ENCODE measurements around the gene TAP2.

Gene TAP2

DNA sequence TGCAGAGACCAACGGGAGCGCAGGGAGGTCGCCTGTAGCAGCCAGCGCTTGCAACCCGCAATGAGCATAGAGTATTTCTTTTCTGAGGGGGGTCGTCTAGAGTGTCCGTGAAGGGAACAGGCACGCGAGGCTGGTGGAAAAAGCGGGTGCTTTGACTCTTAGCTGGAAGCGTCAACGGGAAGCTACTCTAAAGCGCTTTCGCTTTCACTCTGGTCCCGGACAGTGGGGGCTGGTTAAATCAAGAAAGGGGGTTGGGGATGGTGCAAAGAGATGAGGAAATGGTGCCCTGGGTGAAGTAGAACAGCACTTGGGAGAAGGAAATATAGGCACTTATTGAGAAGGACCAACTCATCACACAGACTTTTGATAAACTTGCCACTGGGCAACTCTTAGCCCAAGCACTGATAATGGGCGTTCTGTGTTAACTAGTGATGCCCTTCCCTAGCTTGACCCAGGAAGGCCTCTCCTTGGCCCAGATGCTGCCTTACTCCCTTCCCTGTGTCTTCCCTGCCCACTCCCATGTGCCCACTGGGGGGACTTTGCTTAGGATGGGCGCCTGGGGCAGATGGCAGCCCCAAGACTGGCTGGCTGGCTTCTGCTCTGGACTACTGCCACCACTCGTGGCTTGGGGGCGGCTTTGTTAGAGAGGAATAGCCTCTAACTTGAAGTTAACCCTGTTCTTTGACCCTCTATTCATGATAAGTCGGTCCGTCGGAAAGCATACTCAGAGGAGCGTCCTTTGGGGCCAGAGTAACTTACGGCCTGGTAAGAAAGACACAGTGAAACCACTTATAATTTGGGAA, 16.0 kb upstream of the TAP2 start:
- DNase-seq (ENCODE audit: low read depth in 2 of 2) = peak; percentile 59 to 72

DNA sequence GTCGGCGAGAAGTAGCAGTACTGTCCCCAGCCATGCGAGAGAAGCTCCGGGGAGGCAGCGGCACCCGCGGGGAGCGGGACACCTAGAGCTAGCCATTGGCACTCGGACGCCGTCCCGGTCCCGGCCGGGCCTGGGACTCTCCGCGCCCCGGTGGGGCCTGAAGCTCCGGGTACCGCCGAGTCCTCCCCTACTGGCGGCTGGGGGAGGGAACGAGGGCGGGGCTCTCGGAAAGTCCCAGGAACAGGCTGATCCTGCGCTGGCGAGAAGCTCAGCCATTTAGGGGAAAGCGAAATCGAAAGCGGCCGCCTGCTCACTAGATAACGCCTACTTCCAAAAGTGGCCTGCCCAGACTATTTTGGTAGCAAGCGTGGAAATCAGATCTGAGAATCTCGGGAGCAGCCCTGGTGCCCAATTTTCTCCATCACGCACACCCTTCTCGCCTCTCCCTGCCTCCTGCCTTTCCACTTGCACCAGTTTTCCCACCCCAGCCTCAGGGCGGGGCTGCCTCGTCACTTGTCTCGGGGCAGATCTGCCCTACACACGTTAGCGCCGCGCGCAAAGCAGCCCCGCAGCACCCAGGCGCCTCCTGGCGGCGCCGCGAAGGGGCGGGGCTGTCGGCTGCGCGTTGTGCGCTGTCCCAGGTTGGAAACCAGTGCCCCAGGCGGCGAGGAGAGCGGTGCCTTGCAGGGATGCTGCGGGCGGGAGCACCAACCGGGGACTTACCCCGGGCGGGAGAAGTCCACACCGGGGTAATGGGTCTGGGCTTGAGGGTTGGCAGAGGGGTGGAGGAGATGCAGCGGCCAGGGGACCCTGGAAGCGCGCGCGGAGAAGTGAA, 15.2 kb upstream of the TAP2 start, which contains the start of the genes PSMB9 and TAP1:
Gene PSMB9 (plus strand): TSS at position 652 of the 835 bp plus-strand sequence. CDS start 38 bp downstream, at position 690.
Gene TAP1 (minus strand): TSS at position 164 of the 835 bp plus-strand sequence. CDS start 68 bp downstream, at position 96.
- DNase-seq (ENCODE audit: low read depth in 2 of 2) = peak; percentile 97

DNA sequence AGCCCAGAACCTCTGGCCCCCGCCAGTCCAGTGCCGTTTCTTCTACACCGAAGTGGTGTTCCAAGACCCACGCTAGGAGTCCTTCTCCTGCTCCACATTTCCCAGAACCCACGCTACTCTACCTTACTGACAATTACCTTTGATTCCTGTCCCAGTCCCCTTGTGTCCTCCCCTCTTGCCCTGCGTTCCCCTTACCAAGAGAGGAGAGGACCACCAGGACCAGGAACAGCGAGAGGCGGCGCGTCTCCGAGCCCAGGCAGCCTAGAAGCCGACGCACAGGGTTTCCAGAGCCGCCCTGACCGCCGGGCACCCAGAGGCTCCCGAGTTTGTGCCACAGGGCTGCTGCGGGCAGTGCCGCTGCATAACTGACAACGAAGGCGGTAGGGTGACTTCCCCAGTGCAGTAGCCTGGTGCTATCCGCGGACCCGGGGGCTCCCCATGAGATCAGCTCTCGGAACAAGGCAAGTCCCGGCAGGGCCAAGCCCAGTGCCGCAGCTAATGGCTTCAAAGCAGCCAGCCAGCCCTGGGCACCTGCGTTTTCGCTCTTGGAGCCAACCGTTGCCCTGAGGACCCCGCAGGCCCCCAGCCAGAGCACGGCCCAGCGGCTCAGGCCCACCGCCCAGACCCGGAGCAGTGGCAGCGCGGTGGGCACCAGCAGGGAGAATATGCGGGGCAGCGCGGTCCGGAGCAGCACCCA, 14.5 kb upstream of the TAP2 start:
- DNase-seq (ENCODE audit: low read depth in 2 of 2) = peak in 1 of 2 donors; percentile 47

DNA sequence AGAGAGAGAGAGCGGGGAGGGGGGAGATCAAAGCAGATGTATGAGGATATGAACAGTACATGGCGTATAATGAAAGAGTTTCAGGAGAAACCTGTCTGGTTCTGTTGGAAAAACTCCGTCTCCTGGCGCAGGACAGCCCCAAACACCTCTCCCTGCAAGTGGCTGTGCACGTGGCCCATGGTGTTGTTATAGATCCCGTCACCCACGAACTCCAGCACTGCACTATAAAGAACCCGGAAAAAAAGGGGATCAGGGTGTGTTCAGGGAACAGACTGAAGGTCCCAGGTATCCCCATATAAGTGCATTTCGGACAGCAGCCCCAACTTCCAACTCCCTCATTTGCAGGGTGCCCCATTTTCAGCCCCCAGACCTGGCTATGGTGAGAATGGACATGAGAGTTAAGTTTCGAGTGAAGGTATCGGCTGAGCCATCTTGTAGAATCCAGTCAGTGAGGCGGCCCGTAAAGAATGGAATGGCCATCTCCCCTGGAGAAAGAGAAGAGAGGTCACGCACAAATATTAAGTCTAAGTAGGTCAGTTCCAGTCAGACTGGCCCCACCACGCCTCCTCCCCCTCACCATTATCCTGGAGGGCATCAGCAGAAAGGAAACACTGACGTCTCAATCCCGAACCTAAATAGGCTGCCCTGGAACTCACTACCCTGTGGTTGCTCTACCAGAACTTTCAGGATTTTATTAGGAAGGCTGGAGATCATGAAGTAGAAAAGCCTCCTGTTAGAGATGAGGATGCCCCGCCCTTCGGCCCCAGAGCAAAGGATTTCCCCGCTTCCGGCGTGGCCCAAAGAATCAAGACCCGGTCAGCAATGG, 13.7 kb upstream of the TAP2 start:
- no peak for DNase-seq (ENCODE audit: low read depth in 2 of 2)

DNA sequence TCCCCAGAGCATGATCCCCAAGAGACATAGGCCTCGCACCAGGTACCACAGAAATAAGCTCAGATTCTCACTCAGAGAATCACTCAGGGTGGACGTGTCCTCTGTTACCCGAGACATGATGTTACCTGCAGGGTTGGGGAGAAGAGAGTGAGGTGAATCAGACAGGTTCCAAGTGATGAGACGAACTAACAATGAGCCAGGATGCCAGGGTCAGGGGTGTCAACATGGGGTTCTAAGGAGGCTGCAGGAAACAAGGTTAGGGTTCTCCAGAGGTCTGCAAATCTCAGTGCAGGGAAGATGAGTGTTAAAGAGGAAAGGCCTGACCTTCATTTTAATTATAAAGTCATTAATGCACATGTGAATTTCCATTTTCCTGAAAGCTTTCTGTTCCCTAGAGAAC, 12.5 kb upstream of the TAP2 start:
- no peak for DNase-seq (ENCODE audit: low read depth in 2 of 2)

DNA sequence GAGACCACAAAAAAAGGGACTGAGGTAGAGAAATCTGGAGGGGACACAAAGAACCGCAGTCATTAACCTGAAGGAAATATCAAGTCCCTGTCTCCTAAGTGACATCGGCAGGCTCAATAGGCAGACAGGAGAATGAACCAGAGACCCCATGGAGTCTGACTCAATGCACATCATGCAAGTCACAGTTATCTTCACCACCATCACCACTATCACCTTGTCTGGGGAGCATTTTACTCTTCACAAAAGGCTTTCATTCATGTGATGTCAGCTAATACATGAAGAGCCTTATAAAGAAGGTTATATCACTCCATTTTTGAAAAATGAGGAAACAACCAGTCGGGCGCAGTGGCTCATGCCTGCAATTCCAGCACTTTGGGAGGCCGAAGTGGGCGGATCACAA, 10.6 kb upstream of the TAP2 start:
- no peak for DNase-seq (ENCODE audit: low read depth in 2 of 2)

DNA sequence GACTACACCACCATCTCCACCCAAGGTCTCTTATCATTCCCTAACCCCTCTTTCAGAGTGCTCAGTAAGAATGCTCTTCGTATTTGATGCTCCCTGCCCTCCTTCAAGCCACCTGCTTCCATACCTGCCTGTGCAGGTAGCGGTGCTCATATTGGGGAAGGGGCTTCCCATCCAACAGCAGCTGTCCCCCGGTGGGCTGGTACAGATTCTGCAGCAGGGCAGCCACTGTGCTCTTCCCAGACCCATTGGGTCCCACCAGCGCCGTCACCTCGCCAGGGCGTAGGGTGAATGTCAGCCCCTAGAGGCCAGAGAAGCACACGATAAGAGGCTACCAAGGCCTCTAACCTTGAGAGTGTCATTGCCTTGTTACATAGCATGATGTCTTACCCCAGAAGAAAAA, 9.3 kb upstream of the TAP2 start:
- no peak for DNase-seq (ENCODE audit: low read depth in 2 of 2)

DNA sequence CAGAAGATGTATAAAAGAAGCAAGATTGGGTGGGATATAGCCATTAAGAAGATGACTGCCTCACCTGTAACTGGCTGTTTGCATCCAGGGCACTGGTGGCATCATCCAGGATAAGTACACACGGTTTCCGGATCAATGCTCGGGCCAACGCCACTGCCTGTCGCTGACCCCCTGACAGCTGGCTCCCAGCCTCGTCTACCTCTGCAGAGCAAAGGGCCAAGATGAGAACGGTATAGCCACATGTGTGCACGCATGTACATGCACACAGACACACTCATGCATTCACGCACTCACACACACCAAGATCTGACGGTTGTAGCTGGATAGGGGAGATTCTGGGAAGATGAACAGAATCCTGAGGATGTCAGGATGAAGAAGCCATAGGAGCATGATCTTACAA, 8.5 kb upstream of the TAP2 start:
- DNase-seq (ENCODE audit: low read depth in 2 of 2) = no peak

DNA sequence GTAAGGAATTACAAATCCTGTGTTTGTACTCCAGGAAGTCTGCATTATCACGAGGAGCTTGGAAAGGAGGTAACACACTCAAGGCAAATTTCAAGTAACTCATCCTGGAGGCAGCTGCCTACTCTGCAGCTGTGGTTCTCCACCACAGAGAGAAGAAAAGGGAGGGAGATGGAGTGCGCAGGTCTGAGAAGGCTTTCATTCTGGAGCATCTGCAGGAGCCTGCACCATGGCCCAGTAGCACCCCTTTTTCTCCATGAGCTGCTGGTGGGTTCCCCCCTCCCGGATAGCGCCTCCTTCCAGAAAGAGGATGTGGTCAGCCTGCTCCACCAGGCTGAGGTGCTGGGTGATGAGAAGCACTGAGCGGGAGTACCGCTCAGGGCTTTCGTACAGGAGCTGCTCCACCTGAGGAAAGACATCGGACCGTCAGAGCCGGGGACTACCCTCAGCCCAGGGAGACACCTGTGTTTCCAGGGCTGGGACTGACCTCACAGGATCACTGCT, 6.9 kb upstream of the TAP2 start:
- DNase-seq (ENCODE audit: low read depth in 2 of 2) = peak in 1 of 2 donors; percentile 33

DNA sequence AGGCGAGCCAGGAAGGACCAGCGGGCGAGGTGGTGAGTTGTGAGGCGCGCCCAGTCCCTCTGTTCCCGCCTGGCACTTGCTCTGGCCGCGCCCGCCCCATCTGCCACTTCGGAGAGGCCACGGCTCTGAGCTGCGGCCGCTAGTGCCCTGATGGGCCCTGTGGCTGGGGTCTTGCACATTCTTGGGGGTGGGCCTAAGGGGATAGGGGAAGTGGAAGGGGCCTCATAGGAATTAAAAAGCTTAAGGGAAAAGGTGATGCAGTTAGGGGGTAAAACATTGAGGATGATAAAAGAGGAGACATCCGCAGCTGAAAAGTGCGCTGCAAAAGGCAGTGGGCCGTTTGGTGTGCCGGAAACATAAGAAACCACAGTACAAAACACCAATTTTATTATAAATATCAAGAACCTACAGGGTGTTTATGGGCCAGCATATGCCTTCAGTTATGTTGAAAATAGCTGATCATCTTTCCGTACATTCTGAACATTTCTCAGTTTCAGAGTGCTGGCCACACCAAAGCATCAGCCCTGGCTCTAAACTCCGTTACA, 6.4 kb upstream of the TAP2 start:
- DNase-seq (ENCODE audit: low read depth in 2 of 2) = no peak

DNA sequence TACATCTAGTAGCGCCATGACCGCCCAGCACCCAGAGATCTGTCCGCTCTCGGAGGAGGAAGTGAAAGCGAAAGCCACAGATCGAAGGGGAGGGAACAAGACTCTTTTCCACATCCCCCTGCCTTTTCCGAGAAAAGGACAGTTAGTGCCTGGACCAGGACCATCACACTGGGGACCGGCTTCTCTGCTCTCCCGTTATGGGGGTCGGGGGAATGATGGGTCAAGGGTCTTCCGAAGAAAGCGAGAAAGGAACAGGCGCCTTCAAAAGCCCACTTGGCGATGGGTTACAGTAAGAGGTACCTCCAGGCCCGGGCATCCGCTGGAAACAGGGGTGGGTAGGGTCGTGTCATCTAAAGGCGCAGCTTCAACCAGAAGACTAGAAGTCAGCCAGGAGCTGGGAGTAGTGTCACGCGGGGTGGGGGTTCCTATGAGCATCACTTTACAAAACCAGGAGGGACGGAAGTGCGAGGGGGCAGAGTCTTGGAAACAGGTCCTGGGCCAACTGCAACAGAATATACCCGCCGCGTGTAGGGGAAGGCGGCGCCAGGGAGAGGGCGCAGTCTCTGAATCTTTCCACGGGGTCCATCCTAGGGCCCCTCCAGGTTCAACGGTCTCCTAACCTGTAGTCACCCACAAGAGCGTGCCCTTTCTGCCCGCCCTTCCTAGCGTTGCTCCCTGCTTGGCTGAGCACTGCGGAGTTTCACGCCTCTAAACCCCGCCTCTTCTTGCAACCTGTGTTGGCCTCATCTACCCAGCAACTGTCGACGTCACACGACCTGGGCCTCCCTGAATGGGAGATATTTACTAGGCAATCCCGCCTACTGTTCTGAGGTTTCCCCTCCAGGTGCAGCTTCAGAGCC, 5.7 kb upstream of the TAP2 start, which contains the start of gene PSMB8:
Gene PSMB8 (minus strand): TSS at position 69 of the 860 bp plus-strand sequence. CDS start 51 bp downstream, at position 18.
- DNase-seq (ENCODE audit: low read depth in 2 of 2) = peak; percentile 95 to 99

DNA sequence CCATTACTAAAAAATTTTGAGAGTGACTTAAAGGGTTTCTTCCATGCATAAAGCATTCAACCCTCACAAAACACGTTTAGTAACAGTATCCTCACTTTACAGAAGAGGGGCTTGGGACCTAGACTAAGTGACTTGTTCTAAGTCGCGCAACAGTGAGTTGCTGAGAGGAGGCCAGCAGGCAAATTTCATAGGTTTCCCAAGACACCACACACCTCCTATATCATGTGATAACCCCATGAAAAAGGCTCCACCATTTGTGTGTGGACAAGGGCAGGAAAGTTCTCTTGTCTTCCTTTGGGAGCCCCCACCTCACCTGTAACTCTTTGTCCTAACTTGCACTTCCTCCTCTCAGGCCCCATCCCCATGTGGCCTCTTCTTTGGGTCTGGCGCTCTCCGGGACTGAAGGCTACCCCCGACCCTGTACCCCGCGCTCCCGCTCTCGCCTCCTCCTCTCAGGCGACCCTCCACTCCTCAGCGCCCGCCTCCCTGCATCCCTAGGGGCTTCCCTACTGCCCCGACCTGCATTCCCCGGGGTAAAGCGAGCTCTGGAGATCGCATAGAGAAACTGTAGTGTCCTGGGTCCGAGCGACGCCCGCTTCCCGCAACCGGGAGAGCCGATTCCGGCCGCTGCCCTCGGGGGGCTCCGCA, 4.9 kb upstream of the TAP2 start:
- DNase-seq (ENCODE audit: low read depth in 2 of 2) = no peak

DNA sequence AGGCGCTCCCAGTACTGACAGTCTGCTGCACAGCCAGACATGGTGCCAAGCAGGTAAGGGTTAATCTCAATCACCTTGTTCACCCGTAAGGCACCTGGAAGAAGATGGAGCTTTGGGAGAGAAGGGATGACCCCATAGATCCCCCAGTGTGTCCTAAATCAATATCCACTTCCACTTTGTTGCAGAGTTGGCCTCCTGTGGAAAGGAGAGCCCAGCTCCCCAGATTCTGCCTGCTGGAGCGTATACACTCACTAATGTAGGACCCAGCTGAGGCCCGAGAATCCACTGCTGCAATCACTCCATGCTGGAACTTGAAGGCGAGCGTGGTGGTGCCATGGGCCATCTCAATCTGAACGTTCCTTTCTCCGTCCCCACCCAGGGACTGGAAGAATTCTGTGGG, 4.2 kb upstream of the TAP2 start:
- DNase-seq (ENCODE audit: low read depth in 2 of 2) = no peak

DNA sequence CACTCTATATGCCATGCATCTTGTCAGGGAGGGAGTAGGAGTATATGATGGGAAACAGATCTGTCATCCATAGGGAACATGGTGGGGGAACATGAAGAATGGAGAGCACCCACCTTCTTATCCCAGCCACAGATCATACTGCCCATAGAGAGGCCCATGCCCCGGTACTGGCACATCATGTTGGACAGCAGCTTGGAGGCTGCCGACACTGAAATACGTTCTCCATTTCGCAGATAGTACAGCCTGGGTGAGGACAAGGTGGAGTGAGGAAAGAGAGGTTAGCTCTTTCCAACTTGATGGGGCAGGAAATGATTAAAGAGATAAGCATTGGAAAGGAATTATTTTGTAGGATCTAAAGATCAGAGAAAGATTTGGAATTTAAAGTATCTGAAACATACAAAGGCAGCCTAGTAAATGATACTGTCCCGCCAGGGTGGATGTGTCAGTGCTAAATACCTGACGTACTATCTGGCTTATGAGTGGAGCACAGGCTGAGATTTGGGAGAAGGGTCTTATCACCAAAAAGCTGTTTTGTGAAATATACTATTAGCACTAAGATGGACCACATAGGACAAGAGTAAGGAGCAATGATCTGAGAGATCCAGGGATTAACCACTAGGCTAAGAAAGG, 3.6 kb upstream of the TAP2 start:
- DNase-seq (ENCODE audit: low read depth in 2 of 2) = no peak

DNA sequence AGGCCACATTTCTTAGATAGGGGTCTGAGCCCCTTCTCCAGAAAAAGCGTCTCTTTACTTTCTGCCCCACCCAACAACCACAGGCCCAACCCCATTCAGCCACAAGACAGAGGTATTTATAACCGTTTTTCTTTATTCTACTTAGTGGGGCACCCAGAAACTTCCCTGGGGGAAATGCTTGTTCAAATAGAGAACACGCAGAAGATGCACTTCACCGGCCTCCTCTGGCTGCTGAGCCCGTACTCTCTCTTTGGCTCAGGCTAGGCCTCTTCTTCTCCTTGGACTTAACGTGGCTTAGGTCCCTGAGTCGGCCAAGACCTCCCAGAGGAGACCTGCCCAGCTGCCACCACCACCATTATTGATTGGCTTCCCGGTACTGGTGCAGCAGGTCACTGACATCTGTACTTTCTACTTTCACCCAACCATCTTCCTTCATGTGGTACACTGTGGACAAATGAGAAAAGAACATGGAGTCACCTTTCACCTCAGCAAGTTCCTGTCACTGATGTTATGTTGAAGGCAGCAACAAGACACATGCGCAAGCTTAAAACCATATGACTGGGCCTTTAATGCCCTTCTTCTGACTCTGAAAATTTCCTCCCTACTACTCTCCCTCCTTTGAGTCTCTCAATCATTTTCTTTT, 2.2 kb upstream of the TAP2 start:
- no peak for DNase-seq (ENCODE audit: low read depth in 2 of 2)

DNA sequence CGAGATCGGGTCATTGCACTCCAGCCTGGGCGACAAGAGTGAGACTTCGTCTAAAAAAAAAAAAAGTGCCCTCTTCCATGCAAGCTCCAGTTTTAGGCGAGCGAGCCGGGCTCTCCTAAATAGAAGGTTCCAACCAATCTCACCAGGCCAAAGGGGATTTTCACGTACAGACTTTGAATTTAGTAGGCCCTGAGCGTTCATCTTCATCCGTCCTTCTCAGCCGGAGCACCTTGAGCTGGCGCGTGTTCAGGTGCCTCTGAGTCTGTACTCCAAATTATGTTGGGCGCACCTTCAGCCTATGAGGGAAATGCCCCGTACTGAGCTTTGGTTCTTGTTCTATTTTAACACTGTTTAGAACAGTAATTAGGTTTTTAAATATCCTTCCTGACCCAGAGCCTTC, 817 bp upstream of the TAP2 start:
- DNase-seq (ENCODE audit: low read depth in 2 of 2) = no peak

DNA sequence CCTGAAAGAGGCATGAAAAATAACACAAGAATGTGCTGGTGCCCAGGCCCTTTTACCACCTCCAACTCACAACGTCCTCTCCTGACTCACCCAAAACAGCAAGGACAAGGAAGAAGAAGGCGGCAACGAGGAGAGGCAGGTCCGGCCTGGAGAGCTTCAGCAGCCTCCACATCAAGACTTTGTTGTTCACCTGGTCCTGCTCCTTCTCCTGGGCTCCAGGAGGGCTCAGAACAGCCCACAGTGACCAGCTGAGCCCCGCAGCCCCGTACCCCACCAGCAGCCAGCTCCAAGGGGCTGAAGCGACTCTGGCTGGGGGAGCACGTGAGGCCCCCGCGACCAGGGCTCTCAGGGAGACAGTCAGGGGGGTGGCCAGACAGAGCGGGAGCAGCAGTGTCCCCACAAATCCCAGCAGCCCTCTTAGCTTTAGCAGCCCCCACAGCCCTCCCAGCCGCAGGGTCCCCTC, 857 bp downstream of the TAP2 start:
- DNase-seq (ENCODE audit: low read depth in 2 of 2) = no peak

DNA sequence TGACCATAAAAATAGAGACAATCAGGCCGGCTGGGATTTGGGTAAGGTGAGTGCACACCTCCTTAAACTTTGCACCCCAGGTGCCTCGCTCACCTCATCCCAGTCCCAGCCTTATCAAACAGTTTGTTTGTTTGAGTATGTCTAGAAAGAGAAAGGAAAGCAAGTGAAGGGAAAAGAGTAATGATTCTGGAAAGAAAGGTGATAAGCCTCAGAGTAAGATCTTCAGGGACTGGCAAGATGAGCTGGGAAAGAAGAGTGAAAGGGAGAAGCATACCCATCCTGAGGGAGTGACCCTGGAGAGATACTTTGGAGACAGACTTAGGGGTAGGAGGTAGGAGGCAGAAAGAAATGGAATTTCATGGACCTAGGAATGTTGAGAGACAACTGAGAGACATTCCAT, 1.7 kb downstream of the TAP2 start:
- no peak for DNase-seq (ENCODE audit: low read depth in 2 of 2)
